HG03432 (cell line): Measurements from ENCODE around the gene SFI1.
"Not testable (repeated sequence)": the region's sequence is repeated elsewhere in the genome, so short reads cannot be mapped to it uniquely, and the experiment has no call there.

Experiments
- ATAC-seq: cut with Tn5 transposase; IDR thresholded peaks from one replicate; pipeline ENCODE4 v1.9.1; 2021; ENCODE audit warnings: mild to moderate bottlenecking, moderate library complexity; ENCODE audit not compliant: unreplicated experiment

Gene SFI1

DNA sequence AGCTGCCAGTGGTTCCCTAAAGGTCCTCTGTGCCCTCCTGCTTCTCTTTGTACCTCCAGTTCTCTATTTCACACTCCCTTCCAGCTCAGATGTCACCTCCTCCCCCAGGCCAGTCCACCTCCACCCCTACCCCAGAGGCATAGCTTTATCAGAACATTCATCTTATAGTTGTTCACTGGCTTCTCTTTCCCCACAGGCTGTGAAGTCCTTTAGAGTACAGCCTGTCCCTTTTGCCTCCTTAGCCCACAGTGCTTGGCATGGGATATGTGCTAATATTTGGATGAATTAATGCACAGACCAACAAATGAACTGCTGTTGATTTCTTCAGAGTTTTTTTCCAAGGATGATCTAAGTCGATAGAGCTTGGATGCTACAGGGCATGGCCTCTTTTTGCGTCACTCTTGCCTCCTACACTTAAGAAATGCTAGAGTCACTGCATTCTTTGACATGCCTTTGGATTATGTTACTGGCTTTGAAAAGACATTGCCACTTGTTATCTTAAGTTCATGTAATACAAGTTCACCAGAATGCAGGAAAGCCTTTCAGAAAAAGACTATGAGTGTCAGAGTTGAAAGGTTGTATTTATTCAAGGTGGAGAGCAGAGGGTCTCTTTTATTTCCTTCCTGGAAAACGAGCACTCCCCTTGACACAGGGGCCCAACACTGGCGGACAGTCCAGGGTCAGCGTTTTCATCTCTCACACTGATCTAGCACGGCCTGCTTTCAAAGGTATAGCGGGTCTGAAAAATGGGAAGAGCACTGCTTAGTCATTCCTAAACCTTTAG is 90.0 kb downstream of the SFI1 start:
- no peak for ATAC-seq

DNA sequence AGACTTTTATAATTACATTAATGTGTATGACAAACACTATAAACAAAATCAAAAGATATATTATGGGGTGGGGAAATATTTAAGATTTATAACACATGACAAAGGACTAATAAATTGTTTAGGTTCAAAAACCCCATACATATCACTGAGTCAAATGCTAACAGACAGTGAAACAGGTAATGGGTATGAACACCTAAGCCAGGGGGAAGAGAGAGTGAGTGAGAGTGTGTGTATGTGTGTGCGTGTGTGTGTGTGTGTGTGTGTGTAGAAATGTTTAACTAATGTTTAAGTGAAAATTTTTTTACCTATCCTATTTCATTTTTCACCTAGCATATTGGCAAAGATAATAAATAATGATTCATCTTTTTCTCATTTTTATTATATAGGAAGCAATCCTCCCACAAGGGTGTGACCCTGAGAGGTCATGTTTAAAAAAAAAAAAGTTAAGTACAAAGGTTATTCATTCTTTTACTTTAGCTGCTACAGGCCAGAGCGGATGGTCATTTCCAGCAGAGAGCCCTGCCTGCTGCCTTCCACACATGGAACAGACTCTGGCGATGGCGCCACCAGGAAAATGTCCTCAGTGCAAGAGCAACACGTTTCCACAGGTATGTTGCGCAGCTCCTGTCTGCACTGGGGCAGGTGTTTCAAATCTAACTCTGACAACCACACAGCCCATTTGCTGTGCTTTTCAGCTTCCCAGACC is 92.8 kb downstream of the SFI1 start:
- ATAC-seq: no peak

DNA sequence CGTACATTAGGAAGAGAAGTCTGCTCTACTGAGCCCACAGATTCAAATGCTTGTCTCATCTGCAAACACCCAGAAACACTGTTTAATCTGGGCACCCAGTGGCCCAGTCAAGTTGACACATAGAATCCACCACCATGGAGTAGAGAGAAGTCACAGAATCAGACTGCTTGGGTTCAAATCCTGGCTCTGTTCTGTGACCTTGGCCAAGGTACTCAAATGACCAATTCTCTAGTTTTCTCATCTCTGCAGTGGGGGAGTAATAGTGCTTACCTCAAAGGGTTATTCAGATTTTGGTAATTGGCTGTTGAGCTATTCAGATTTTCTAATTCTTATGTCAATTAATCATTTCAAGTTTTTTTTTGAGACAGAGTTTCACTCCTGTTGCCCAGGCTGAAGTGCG is 93.8 kb downstream of the SFI1 start:
- ATAC-seq: not testable (repeated sequence)

DNA sequence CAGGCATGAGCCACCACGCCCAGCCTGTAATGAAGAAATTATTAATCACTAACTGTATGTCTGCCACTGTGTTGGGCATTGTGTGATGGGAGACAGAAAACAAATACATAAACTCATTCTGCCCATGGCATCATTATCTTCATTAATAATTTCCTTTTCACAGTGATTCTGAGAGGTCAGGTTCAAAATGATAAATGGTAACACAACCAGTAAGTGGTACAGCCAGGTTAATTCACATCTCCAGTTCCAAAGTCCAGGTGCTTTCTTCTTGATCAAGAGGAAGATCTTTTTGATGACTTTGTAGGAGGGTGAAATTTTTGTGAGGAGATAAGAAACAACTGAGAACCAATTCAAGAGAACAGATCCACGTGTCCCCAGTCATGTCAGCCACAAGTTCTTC is 98.9 kb downstream of the SFI1 start:
- no peak for ATAC-seq

DNA sequence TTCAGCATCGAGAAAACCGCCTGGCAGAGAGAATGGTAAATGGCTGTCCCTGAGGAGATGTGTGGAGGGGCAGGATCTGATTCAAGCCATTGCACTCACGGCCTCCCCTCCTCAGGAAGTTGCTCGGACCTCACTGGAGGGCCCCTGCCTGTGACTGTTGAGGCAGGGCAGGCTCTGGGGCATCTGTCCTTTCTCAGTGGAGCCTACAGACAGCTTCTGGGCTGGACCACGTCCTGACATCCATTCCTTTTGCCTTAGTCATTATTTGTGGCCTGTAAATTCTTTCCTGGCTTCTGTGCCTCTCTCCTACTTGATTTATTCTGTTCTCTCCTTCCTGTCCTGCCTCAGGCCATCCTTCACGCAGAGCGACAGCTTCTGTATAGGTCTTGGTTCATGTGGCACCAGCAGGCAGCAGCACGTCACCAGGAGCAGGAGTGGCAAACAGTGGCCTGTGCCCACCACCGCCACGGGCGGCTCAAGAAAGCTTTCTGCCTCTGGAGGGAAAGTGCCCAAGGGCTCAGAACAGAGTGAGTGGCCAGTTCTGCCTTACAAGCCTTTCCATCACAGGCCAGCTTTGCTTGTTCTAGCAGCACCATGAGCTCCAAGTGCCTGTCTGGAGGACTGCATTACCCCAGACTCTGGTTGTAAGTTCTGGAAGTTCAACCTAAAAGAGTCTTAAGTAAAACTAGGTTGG is 106.1 kb downstream of the SFI1 start:
- ATAC-seq: no peak

DNA sequence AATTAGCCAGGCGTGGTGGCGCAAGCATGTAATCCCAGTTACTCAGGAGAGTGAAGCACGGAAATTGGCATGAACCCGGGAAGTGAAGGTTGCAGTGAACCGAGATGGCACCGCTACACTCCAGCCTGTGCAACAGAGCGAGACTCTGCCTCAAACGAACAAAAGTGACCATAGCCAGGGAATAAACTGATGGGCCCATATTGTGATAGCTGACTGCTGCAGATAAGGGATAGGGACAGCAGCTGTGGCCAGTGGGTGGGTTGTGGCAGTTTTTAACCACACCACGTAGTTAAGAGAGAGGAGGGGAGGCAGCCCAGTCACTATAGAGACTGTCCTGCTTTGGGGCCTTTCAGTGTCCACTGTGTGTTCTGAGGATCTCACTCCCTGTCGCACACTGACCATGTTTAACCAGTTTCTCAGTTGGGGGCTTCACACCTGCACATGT is 106.8 kb downstream of the SFI1 start:
- ATAC-seq: no peak

DNA sequence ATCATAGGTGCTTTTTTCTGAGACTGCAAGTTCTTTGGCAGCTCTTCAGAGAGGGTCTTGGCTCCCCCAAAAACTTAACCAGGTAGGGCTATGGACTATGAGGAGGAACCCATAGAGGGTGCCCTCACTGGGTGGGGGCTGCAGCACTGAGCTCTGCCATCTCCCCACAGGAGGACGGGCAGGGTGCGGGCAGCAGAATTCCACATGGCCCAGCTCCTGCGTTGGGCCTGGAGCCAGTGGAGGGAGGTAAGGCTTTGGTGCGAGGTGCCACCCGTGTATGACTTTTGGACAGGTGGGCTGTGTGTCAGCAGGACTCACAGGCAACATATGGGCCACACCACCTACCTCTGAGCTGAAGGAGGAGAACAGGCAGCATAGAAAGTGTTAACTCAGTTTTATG is 107.2 kb downstream of the SFI1 start:
- no peak for ATAC-seq

DNA sequence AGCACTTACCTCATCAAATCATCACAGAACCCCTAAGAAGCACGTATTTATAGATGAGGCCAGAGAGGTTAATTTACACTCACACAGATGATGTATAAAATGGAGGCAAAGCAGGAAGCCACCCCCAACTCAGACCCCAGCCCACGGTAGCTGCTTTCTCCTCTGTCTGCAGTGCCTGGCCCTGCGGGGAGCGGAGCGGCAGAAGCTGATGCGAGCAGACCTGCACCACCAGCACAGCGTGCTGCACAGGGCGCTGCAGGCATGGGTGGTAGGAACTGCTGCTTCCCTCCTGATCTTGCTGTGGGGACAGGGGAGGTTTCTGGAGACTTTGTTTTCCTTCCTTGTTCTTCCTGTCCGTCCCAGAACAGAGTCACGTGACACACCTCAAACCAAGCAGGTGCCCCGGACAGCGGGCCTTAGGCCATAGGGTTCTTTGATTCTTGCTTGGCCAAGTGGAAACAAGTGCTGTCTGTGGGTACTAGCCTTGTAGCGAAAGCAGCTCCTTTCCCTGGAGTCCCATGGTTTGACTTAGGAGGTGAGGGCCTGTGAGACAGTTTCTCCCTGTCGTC is 107.9 kb downstream of the SFI1 start:
- no peak for ATAC-seq

DNA sequence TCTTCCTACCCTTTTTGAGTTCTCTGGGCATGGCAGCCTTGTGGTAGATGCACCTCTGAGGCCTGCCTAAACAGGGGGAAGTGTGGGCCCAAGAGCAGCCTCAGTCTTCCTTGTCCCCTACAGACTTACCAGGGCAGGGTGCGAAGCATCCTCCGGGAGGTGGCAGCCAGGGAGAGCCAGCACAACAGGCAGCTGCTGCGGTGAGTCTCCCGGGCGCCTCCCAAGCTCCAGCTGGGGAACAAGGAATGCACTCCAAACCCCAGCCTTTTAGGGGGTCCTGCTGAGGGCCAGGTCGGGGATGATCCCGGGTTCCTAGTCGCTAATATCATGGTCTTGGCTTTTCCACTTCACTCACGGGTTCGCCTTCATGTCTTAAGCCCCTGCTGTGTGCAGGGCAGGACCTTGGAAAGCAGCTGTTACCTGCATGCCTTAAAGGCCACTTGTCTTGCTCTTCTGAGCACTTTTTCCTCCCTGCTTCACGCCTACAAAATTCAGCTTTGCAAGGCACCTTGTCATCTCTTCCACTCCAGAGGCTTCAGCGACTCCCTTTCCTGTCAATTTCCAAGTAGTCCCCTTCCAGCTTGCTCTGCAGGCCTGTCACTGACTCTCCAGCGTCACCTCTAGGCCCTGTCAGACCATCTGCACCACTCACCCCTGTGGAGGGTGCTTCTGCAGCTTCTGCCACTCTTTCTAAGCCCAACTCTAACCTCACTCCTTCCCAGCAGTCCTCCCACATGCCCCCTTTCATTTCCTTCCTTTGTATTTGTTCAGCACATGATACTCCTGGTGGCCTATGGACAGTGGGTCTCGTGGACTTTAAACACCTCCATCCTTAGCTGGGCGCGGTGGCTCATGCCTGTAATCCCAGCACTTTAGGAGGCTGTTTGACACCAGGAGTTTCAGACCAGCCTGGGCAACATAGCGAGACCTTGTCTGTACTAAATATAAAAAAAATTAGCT is 108.7 kb downstream of the SFI1 start:
- no peak for ATAC-seq

DNA sequence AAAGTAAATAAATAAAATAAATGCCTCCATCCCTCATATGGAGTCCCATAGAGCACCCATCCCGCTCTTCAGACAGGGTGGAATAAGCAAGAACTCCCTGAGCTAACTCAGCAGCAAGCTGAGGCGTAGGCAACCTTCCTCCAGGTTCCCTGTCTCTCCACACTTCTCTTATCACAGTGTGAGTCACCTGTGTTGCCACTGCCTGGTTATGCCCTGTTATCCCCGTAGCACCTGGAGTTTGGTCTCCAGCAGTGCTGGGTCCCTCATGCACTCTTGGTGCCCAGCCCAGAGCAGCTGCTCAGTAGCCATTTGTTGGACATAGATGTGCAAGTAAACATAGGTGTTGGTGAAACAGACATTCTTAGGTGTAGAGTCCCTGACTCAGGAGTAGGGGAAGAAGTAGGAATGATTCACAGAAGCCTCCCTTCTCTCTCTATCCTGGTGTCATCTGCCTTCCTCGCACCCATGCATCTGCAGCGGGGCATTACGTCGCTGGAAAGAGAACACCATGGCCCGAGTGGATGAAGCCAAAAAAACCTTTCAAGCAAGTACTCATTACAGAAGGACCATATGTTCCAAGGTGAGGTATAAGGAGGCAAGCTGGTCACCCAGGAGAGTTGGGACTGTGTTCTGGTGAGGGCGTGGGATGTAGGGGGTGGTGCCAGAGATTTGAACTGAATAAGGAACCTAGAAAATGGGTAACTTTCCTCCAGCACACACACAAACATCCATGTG is 109.7 kb downstream of the SFI1 start:
- no peak for ATAC-seq

DNA sequence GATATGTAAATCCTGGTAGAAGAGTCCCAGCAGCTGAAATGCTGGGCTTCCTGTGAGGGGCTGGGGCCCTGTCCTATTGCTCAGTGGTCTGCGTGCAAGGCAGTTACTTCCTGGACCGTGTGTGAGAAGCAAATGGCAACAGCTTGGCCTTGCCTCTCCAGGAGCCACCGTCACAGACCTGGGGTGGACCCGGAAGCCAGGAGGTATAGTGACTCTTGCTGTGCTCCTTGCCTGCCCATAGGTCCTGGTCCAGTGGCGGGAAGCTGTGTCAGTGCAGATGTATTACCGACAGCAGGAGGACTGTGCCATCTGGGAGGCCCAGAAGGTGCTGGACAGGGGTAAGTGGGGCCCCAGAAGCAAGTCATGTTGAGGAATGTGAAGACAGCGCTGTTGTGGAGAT is 111.4 kb downstream of the SFI1 start:
- no peak for ATAC-seq

DNA sequence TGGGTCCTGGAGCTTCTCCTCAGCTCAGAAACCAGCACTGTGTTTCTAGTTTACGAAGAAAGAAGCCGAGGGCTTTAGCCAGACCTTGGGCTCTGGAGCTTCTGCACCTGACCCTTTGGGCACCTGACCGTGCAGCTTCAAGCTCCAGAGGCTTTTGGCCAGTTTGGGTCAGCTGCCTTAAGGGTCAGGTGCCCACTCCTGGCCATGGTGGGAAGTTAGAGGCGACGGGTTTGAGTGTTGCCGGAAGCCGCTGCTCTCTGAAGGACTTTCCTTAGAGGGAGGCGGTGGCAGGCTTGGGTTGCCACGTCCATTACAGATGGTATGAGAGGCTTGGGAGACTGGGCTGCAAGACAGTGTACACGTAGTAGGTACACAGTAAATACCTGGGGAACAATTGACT is 113.4 kb downstream of the SFI1 start:
- ATAC-seq: no peak

DNA sequence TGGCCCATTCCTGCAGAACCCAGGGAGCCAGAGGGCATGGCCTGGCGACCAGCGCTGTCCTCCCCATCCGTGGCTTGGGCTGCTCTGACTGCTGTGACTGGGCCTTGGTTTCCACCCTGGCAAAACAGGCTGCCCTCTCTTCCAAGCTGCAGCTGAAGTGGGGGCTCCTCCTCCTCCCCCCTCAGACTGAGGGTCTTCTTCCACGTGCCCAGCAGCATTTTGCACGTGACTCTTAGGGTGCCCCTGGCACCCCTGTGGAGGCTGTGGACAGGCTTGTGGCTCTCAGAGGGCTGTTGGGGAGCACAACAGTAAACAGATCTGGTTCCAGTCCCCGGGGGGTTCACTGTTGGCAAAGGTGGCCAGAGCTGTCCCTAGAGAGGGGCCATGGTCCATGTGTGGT is 114.3 kb downstream of the SFI1 start:
- ATAC-seq: no peak

DNA sequence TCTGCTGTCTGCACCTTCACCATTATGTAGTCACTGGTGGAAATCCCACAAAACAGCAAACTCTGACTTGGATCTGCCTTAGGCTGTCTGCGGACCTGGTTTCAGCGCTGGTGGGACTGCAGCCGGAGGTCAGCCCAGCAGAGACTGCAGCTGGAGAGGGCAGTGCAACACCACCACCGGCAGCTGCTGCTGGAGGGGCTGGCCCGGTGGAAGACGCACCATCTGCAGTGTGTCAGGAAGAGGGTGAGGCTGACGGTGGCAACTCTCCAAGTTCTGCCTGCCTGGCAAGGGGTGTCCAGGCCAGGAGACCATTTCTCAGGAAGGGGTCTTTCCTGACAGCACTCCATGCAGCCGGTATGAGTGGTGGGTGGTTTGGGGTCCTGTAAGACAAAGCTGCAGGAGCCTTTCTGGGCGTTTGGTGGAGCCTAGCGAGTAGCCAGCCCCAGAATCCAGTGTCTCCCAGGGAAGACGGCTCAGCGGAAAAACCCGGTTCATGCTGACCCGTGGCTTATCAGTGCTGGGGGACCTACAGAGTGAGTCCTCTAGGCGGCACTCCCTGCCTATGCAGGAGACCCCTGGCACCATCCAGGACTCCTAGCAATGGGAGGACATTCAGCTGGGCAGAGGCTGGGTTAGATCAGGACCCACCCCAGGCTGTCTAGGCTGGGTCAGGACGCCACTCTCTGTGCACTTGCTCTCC is 114.9 kb downstream of the SFI1 start:
- ATAC-seq: no peak

DNA sequence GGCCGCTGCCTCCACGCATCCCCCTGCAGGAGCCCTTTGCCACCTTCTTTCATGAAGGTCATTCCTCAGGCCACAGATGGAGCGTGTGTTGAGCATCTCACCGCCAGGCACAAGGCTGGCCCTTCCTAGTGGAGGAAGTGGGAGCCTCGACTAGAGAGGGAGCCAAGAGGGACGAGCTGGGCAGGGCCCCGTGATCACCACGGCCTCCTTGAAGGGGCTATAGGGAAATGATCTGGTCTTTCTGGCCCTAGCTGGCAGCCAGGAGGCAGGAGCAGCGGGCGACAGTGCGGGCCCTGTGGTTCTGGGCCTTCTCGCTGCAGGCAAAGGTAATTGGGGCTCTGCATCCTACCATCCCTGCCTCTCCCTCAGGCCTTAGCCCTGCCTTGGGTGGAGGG is 116.6 kb downstream of the SFI1 start:
- ATAC-seq: no peak

DNA sequence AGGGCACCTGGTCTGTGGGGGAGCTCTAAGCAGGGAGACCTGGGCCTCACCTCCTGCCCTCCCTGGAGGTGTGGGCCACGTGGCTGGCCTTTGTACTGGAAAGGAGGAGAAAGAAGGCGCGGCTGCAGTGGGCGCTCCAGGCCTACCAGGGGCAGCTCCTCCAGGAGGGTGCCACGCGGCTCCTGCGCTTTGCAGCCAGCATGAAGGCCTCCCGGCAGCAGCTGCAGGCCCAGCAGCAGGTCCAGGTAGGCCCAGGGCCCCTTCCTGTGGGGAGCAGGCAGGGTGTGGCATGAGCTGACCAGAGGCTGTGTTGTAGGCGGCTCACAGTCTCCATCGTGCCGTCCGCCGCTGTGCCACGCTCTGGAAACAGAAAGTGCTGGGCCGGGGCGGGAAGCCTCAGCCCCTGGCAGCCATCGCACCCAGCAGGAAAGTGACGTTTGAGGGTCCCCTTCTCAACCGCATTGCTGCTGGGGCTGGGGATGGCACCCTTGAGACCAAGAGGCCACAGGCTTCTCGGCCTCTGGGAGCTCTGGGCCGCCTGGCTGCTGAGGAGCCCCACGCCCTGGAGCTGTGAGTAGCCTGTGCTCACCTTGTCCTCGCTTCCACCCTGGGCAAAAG is 117.1 kb downstream of the SFI1 start:
- ATAC-seq: no peak

DNA sequence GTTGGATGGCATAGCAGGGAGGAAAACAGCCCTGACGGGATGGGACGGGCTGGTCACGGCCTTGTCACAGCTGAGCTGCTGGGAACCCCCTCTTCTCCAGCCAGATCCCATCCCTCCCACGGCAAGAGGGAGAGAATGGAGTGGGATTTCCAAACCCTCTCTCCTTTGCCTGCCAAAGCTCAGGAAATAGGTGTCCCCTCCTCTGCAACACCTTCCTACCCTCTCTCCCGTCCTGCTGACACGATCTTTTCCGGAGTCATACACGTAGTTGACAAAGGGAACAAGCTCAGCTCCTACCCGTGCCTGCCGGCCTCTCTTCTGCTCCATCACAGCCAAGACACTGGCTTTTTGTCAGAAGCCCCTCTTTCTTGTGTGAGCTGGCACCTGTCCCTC is 117.6 kb downstream of the SFI1 start:
- ATAC-seq: no peak

DNA sequence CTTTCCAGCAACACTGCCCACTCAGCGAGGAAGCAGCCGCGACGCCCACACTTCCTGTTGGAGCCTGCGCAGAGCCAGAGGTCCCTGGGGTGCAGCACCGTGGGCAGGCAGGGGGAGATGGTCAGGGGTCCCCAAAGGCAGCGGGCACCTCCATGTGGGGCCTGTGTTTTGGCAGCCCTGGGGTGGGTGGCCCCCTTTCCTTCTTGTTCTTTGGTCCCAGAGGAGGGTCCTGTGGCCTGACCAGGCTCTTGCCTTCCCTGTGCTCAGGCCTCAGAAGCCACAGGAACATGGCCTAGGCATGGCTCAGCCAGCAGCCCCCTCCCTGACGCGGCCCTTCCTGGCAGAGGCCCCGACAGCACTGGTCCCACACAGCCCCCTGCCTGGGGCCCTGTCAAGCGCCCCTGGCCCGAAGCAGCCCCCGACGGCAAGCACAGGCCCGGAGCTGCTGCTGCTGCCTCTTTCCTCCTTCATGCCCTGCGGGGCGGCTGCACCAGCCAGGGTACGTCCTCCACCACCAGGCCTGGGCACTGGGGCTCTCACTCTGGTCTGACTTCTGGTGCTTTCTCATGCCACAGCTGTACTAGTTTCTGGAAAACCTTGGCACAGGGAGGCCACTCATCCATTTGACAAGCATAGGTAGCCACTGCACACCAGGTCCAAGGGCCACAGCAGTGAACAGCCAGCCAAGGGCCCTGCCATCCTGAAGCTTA is 118.6 kb downstream of the SFI1 start:
- no peak for ATAC-seq
